IPS-NIHi7 (cell line): Measurements from ENCODE around the gene NGF.
"Not testable (repeated sequence)": the region's sequence is repeated elsewhere in the genome, so short reads cannot be mapped to it uniquely, and the experiment has no call there.

Experiments used
- DNase-seq: peaks from one replicate; pipeline ENCODE4 v3.0.0; 2012; ENCODE audit warnings: mixed read lengths; ENCODE audit errors: extremely low spot score

NGF gene

GRCh38 chr1:115337633-115338456, at the start of gene NGF:
NGF (minus strand) TSS chr1:115338249; CDS start chr1:115286795, 51,454 bp downstream.
- peak; percentile 89 for DNase-seq

GRCh38 chr1:115383455-115383854, 45.4 kb upstream of the NGF start:
- not testable (repeated sequence) for DNase-seq

- DNase-seq, result no peak
Observed at GRCh38 chr1:115379943-115380342, 41.9 kb upstream of the NGF start.

GRCh38 chr1:115377411-115377810, 39.4 kb upstream of the NGF start:
- no peak for DNase-seq

- DNase-seq, result no peak
Observed at GRCh38 chr1:115374598-115374997, 36.5 kb upstream of the NGF start.

GRCh38 chr1:115373305-115373704, 35.3 kb upstream of the NGF start:
- DNase-seq, result no peak

- no peak for DNase-seq
Observed at GRCh38 chr1:115365738-115366137, 27.7 kb upstream of the NGF start.

GRCh38 chr1:115364780-115365155, 26.7 kb upstream of the NGF start:
- no peak for DNase-seq

- DNase-seq, result no peak
Observed at GRCh38 chr1:115364046-115364779, 26.2 kb upstream of the NGF start.

- no peak for DNase-seq
Observed at GRCh38 chr1:115363171-115363570, 25.1 kb upstream of the NGF start.

- DNase-seq, result not testable (repeated sequence)
Observed at GRCh38 chr1:115360505-115361129, 22.6 kb upstream of the NGF start.

- DNase-seq, result not testable (repeated sequence)
Observed at GRCh38 chr1:115359787-115360452, 21.9 kb upstream of the NGF start.

GRCh38 chr1:115356356-115356755, 18.3 kb upstream of the NGF start:
- DNase-seq, result no peak

- no peak for DNase-seq
Observed at GRCh38 chr1:115355069-115355468, 17.0 kb upstream of the NGF start.

- no peak for DNase-seq
Observed at GRCh38 chr1:115351143-115351542, 13.1 kb upstream of the NGF start.

- no peak for DNase-seq
Observed at GRCh38 chr1:115348636-115349035, 10.6 kb upstream of the NGF start.

GRCh38 chr1:115347282-115347681, 9.2 kb upstream of the NGF start:
- no peak for DNase-seq

- DNase-seq, result no peak
Observed at GRCh38 chr1:115343200-115343737, 5.2 kb upstream of the NGF start.

- no peak for DNase-seq
Observed at GRCh38 chr1:115341948-115342347, 3.9 kb upstream of the NGF start.

- no peak for DNase-seq
Observed at GRCh38 chr1:115340879-115341278, 2.8 kb upstream of the NGF start.

- peak; percentile 73 for DNase-seq
Observed at GRCh38 chr1:115338457-115338820, 390 bp upstream of the NGF start.

GRCh38 chr1:115337276-115337632, 795 bp downstream of the NGF start:
- DNase-seq, result peak; percentile 22
